ENCODE measurements around the gene CXCL10.

Gene CXCL10

GRCh38 chr4:75997081-75997480 is 26.2 kb downstream of the CXCL10 start:
- DNase-seq (ENCODE audit: low read depth in 1 of 2, low spot score in 1 of 2): no peak

- no peak for DNase-seq (ENCODE audit: low read depth in 1 of 2, low spot score in 1 of 2)
Observed at GRCh38 chr4:75995727-75996126, 27.6 kb downstream of the CXCL10 start.

GRCh38 chr4:75992462-75992861 is 30.8 kb downstream of the CXCL10 start:
- no peak for DNase-seq (ENCODE audit: low read depth in 1 of 2, low spot score in 1 of 2)

- no peak for DNase-seq (ENCODE audit: low read depth in 1 of 2, low spot score in 1 of 2)
Observed at GRCh38 chr4:75989846-75990528, 33.3 kb downstream of the CXCL10 start.

GRCh38 chr4:75985116-75985515 is 38.2 kb downstream of the CXCL10 start:
- DNase-seq (ENCODE audit: low read depth in 1 of 2, low spot score in 1 of 2): no peak

- no peak for DNase-seq (ENCODE audit: low read depth in 1 of 2, low spot score in 1 of 2)
Observed at GRCh38 chr4:75980576-75980975, 42.7 kb downstream of the CXCL10 start.

GRCh38 chr4:75976177-75976576 is 47.1 kb downstream of the CXCL10 start:
- DNase-seq (ENCODE audit: low read depth in 1 of 2, low spot score in 1 of 2): no peak

- no peak for DNase-seq (ENCODE audit: low read depth in 1 of 2, low spot score in 1 of 2)
Observed at GRCh38 chr4:75973766-75974165, 49.5 kb downstream of the CXCL10 start.
